Left ventricle myocardium inferior (tissue), 1 donor: ENCODE results near the gene NAV2. TPM values are rescaled to one million over a fixed set of nuclear protein-coding genes. Genes with fewer than 3 reads are reported as not detected.

Experiments
- DNase-seq: peaks from one replicate; pipeline ENCODE4 v3.0.0-alpha.2; 2020
- H3K27ac ChIP-seq: fragments of 200-600 bp; replicated peaks from 2 replicates; pipeline ENCODE4 v1.8.0; 2021
- H3K27me3 ChIP-seq: fragments of 200-600 bp; 2 replicates; pipeline ENCODE4 v1.8.0; 2021; ENCODE audit warnings: low read depth
- H3K36me3 ChIP-seq: fragments of 200-600 bp; 2 replicates; pipeline ENCODE4 v1.8.0; 2021
- H3K4me1 ChIP-seq: fragments of 200-600 bp; 2 replicates; pipeline ENCODE4 v1.8.0; 2021
- H3K4me3 ChIP-seq: fragments of 200-600 bp; 2 replicates; pipeline ENCODE4 v1.8.0; 2021; ENCODE audit warnings: mild to moderate bottlenecking, moderate library complexity
- H3K9me3 ChIP-seq: fragments of 200-600 bp; replicated peaks from 2 replicates; pipeline ENCODE4 v1.8.0; 2021
- intact Hi-C: fragments of 100-400 bp; cut with micrococcal nuclease; formaldehyde crosslinking; loops from one replicate; pipeline ENCODE4 v1.11.0; 2022
- total RNA-seq: library from RNA; stranded (reverse); fragmentation: NEBNext Ultra II Directional; extraction: Animal tissue kit (Norgen Biotek cat#: 25700); gene quantifications from one replicate; pipeline ENCODE4 v1.2.1, GENCODE V29; 2021
- TF ChIP-seq, protein P1 (sequence below): fragments of 200-600 bp; IDR thresholded peaks from 2 replicates; pipeline ENCODE4 v1.8.0; 2021; ENCODE audit warnings: antibody characterized with exemption, mild to moderate bottlenecking, borderline replicate concordance
- donor health status: DM: no; HTN: yes; CAD: no; lungs with severe emphysema.

Gene NAV2
- total RNA-seq, 1 donor from 2014 or later, result 14.3 TPM

DNA sequence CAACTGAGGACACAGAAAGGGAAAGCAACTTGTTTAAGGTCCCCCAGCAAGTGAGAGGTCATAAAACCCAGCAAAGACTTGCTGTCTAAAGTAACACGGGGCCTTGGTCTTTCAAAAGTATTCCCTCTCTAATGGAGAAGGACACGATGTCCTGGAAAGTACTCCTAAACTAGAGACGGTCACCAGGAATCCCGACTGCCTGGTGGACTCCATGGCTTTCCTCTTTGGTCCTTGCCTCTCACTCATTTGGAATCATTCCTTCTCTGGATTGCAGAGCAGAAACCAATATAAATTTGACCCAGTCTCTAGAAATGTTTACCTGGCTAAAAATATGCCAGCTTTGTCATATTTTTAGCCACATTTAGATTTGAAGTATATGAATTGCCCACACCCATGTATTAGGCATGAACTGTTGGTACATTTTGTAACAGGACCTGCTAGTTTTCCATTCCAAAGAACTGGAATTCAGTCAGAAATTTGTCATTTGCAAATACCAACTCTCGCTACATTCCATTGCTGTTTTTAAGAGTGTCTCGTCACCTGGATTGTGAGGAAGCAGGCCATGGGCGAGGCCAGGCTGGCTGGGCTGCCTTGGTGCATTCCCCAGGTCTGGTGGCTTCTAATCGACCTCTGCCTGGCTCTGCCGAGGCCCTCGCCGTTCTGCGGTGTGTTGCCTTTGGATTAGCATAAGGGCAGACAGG lies 12.9 kb downstream of the NAV2 start:
- Histone ChIP-seq H3K27ac (peak overlapping the region; percentile 73), H3K9me3 (no peaks in the 10 kb centered on the region), H3K4me3 (no peak overlapping the region), H3K27me3 (no peaks in the 10 kb centered on the region), H3K36me3 (no peaks in the 10 kb centered on the region), H3K4me1 (peaks cover 84% of the 10 kb centered on the region)
- TF ChIP-seq, protein P1, sequence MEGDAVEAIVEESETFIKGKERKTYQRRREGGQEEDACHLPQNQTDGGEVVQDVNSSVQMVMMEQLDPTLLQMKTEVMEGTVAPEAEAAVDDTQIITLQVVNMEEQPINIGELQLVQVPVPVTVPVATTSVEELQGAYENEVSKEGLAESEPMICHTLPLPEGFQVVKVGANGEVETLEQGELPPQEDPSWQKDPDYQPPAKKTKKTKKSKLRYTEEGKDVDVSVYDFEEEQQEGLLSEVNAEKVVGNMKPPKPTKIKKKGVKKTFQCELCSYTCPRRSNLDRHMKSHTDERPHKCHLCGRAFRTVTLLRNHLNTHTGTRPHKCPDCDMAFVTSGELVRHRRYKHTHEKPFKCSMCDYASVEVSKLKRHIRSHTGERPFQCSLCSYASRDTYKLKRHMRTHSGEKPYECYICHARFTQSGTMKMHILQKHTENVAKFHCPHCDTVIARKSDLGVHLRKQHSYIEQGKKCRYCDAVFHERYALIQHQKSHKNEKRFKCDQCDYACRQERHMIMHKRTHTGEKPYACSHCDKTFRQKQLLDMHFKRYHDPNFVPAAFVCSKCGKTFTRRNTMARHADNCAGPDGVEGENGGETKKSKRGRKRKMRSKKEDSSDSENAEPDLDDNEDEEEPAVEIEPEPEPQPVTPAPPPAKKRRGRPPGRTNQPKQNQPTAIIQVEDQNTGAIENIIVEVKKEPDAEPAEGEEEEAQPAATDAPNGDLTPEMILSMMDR, result no peak
- no peak for DNase-seq
- intact Hi-C loops, result no loop called here

GRCh38 chr11:19727246-19727645 lies 14.6 kb downstream of the NAV2 start:
- Histone ChIP-seq H3K27me3 (no peaks in the 10 kb centered on the region), H3K36me3 (no peaks in the 10 kb centered on the region), H3K9me3 (no peaks in the 10 kb centered on the region), H3K27ac (no peak overlapping the region), H3K4me1 (peaks cover 81% of the 10 kb centered on the region), H3K4me3 (no peak overlapping the region)
- intact Hi-C loops, result no loop called here
- TF ChIP-seq, protein P1, result no peak
- DNase-seq, result no peak

- H3K9me3 ChIP-seq, result no peaks in the 10 kb centered on the region
- H3K36me3 ChIP-seq, result no peaks in the 10 kb centered on the region
- H3K4me3 ChIP-seq, result no peak overlapping the region
- intact Hi-C loops, result no loop called here
- DNase-seq, result no peak
- no peaks in the 10 kb centered on the region for H3K27me3 ChIP-seq
- TF ChIP-seq, protein P1, result no peak
- H3K27ac ChIP-seq, result peak overlapping the region; percentile 18
- H3K4me1 ChIP-seq, result peaks cover 70% of the 10 kb centered on the region
Observed at GRCh38 chr11:19728436-19728835, 15.8 kb downstream of the NAV2 start.

- TF ChIP-seq, protein P1, result no peak
- Histone ChIP-seq H3K27me3 (no peaks in the 10 kb centered on the region), H3K4me3 (no peak overlapping the region), H3K27ac (peak overlapping the region; percentile 18), H3K4me1 (peaks cover 63% of the 10 kb centered on the region), H3K9me3 (no peaks in the 10 kb centered on the region), H3K36me3 (no peaks in the 10 kb centered on the region)
- intact Hi-C loops, result no loop called here
- DNase-seq, result no peak
Observed at GRCh38 chr11:19729141-19729540, 16.5 kb downstream of the NAV2 start.

GRCh38 chr11:19730373-19730772 lies 17.7 kb downstream of the NAV2 start:
- intact Hi-C loops, result no loop called here
- Histone ChIP-seq H3K36me3 (no peaks in the 10 kb centered on the region), H3K4me1 (peaks cover 66% of the 10 kb centered on the region), H3K27ac (peak overlapping the region; percentile 66), H3K4me3 (peak overlapping the region; percentile 10), H3K9me3 (no peaks in the 10 kb centered on the region), H3K27me3 (no peaks in the 10 kb centered on the region)
- TF ChIP-seq, protein P1, result no peak
- DNase-seq, result peak; percentile 31
